IMR-90 (cell line): Measurements from ENCODE around the gene RNF212B. TPM values are rescaled to one million over a fixed set of nuclear protein-coding genes. Genes with fewer than 3 reads are reported as not detected.

Source experiments
- RFX5 ChIP-seq: IDR thresholded peaks from 2 replicates; pipeline ENCODE4 v1.8.0; 2012; ENCODE audit warnings: low read depth, mild to moderate bottlenecking, low read length, moderate library complexity
- polyA plus RNA-seq, 3 experiments: library from polyadenylated mRNA; depleted of rRNA; stranded (reverse); fragments of >200 nt; gene quantifications; 2 replicates each; pipeline ENCODE4 v1.2.3, GENCODE V29; 2012; ENCODE audit warnings: low replicate concordance in 1 of 3
- total RNA-seq: library from RNA; depleted of rRNA; stranded (reverse); fragments of >200 nt; gene quantifications from 2 replicates; pipeline ENCODE4 v1.2.3, GENCODE V29; 2012

Gene RNF212B
- total and polyA plus RNA-seq, 2 of the 4 experiments (the other 2 are of a cell fraction): not detected

GRCh38 chr14:23320584-23321571, 83.1 kb downstream of the RNF212B start, which contains the start of gene PABPN1 (continued):
- TF ChIP-seq RFX5: no peak
